Epithelial cell of esophagus (primary cell): ENCODE measurements around the gene TSBP1.

Experiments
- DNase-seq: peaks from one replicate; pipeline ENCODE4 v3.0.0; 2010; ENCODE audit warnings: low read depth
- H3K4me3 ChIP-seq: 2 replicates; pipeline ENCODE4 v1.5.1; 2011; ENCODE audit warnings: mild to moderate bottlenecking, low read length, control low read depth
- CTCF ChIP-seq: IDR thresholded peaks from 2 replicates; pipeline ENCODE4 v1.5.1; 2011; ENCODE audit warnings: low read depth, mild to moderate bottlenecking, low read length, control low read depth, inconsistent platforms; ENCODE audit not compliant: insufficient read depth; ENCODE audit errors: missing control alignments

The TSBP1 gene

DNA sequence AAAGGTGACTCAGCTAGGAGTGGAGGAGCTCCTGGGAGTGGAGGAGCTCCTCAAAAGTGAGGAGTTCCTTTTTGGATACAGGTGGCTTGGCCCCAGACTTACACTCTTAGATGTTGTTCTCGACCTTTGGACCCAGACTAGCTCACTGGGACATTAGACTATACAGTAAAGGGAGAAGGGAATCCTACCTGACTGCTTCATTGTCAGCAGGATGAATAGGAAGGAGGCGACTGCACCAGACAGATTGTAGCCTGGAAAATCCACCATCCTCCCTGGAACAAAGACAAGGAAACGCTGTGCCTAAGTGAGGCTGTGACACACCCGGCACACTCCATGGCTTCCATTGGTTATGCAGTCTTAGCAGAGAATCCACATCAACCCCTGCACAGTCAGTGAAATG lies 35.2 kb upstream of the TSBP1 start, which contains the start of gene BTNL2:
BTNL2 (minus strand) TSS at position 325 of the 400 bp plus-strand sequence; CDS start at position 267, 58 bp downstream.
- TF ChIP-seq CTCF = no peak
- no peak within 1 kb of the TSS for H3K4me3 ChIP-seq
- no peak for DNase-seq

GRCh38 chr6:32406197-32406596 lies 34.5 kb upstream of the TSBP1 start:
- DNase-seq = no peak
- TF ChIP-seq CTCF = no peak
- no peak overlapping the region for H3K4me3 ChIP-seq

- no peak overlapping the region for H3K4me3 ChIP-seq
- TF ChIP-seq CTCF = no peak
- DNase-seq = no peak
Measured at GRCh38 chr6:32405656-32406055, 34.0 kb upstream of the TSBP1 start.

GRCh38 chr6:32402812-32403211 lies 31.1 kb upstream of the TSBP1 start:
- no peak for DNase-seq
- no peak for TF ChIP-seq CTCF

GRCh38 chr6:32401284-32401963 lies 29.7 kb upstream of the TSBP1 start:
- H3K4me3 ChIP-seq = no peak overlapping the region
- no peak for DNase-seq

More at GRCh38 chr6:32402812-32403211, 31.1 kb upstream of the TSBP1 start:
- H3K4me3 ChIP-seq = no peak overlapping the region

DNA sequence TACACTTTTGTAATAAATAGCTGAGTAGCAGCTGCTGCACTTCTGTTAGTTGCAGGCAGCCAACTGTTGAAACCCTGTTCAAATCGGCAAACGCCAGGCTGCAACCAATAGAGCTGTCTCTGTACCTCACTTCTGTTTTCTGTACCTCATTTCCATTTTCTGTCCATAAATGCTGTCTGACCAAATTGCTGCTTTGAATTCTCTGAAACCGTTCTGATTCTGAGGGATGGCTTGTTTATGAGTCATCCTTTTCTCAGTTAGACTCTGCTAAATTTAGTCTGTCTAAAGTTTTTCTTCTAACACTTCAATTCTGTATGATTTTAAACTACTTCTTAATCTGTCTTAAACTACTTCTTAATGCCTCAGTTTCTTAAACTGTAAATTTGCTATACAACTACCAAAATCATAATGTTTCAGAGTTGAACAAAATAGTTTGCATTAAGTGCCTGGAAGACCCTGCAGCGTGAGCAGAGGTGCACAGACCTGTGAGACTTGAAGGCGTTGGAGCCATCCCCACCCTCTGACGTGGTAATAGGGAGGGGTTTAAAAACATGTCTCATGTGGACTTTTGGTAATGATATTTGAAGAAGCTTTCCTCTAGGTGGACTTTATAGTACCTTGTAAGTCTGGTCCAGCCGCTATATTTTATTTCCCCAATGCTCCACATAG lies 25.7 kb upstream of the TSBP1 start:
- peak; percentile 5 for DNase-seq
- no peak for TF ChIP-seq CTCF
- no peak overlapping the region for H3K4me3 ChIP-seq

More at GRCh38 chr6:32401284-32401963, 29.7 kb upstream of the TSBP1 start:
- TF ChIP-seq CTCF = no peak
